Immature natural killer cell (primary cell): ENCODE results near the gene RPL26. TPM values are rescaled to one million over a fixed set of nuclear protein-coding genes. Genes with fewer than 3 reads are reported as not detected.
"Not testable (repeated sequence)": the region's sequence is repeated elsewhere in the genome, so short reads cannot be mapped to it uniquely, and the experiment has no call there.

Source experiments
- DNase-seq, 3 donors: peaks; one replicate each; pipeline ENCODE4 v3.0.0; 2022; ENCODE audit warnings: mixed read lengths in 1 of 3
- H3K27ac Mint-ChIP-seq, 6 donors: one replicate each; pipeline ENCODE4 v1.8.0; 2020; ENCODE audit warnings: mixed read lengths in 6 of 6, mild to moderate bottlenecking in 5 of 6, inconsistent platforms in 4 of 6, moderate library complexity in 3 of 6
- H3K27me3 Mint-ChIP-seq, 3 donors: one replicate each; pipeline ENCODE4 v1.8.0; 2020 to 2021; ENCODE audit warnings: low read depth in 3 of 3, mild to moderate bottlenecking in 3 of 3, mixed read lengths in 3 of 3, moderate library complexity in 3 of 3, inconsistent platforms in 1 of 3
- H3K36me3 Mint-ChIP-seq, 3 donors: one replicate each; pipeline ENCODE4 v1.8.0; 2020; ENCODE audit warnings: mixed read lengths in 3 of 3, inconsistent platforms in 2 of 3, mild to moderate bottlenecking in 2 of 3
- H3K4me1 Mint-ChIP-seq, 2 donors: one replicate each; pipeline ENCODE4 v1.8.0; 2020; ENCODE audit warnings: inconsistent platforms in 2 of 2, mild to moderate bottlenecking in 2 of 2, mixed read lengths in 2 of 2, moderate library complexity in 1 of 2
- H3K4me3 Mint-ChIP-seq, 5 donors: one replicate each; pipeline ENCODE4 v1.8.0; 2020; ENCODE audit warnings: mild to moderate bottlenecking in 5 of 5, mixed read lengths in 5 of 5, inconsistent platforms in 3 of 5, moderate library complexity in 3 of 5
- H3K9me3 Mint-ChIP-seq, 6 donors: one replicate each; pipeline ENCODE4 v1.8.0; 2020; ENCODE audit warnings: mild to moderate bottlenecking in 6 of 6, mixed read lengths in 6 of 6, inconsistent platforms in 4 of 6, moderate library complexity in 3 of 6
- polyA plus RNA-seq, 3 donors: library from polyadenylated mRNA; unstranded; fragments of 300-500 nt; fragmentation: Illumina TruSeq; gene quantifications; one replicate each; pipeline ENCODE4 v1.2.3, GENCODE V29; 2021

RPL26 gene
- polyA plus RNA-seq, 3 donors from 2014 or later, result 683 to 1,109 (median 864) TPM

DNA sequence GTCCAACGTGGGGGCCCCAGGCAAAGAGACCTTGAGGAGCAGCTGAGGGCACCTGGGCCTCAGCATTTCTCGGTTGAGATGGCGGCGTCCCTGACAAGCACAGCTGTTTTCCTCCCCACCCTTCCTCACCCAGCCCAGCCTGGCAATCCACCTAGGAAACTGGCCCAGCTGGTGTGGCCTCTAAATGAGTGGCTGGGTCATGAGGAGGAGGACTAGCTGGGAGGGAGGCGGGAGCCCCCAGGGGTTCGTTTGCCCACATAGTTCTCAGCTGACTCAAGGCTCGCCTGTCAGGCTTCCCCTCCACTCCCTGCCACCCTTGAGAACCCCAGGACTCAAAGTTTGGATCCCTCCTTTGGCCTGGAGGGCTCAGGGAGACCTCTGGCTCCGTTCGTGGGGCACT, 8.7 kb upstream of the RPL26 start:
- Mint-ChIP-seq H3K27ac (no peak overlapping the region), H3K9me3 (no peaks in the 10 kb centered on the region), H3K4me1 (peaks cover 34 to 44% of the 10 kb centered on the region in 2 donors), H3K36me3 (no peaks in the 10 kb centered on the region), H3K27me3 (peaks cover 2 to 9% (median 9%) of the 10 kb centered on the region in 3 donors), H3K4me3 (no peak overlapping the region)
- DNase-seq, result no peak

DNA sequence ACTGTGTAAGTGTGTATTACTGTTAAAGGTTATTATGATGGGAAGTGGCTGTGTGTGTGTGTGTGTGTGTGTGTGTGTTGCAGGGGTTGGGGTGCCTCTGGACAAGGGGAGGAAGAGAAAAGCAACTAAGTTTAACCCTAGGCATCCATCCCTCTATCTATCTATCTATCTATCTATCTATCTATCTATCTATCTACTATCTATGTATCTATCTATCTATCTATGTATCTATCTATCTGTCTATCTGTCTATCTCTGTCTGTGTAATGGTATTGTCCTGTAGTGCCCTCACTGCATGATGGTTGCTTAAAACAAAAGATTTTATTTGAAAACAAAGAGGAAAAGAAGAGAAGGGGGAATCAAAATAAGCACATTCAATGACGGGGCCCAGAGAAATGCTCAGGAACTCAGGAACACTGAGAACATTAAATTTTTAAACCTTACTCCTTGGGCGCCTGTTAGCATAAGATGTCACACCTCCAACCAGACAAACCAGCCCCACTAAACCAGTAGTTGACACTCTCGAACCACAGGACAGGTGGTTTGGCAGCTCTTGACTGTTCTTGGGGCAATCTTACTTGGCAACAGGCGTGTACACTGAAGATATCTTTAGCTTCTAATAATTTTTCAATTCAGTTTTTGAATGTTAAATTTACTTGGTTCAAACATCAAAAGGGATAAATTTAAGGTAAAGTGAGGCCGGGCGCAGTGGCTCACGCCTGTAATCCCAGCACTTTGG, 5.1 kb upstream of the RPL26 start:
- peak overlapping the region; percentile 61 to 80 (median 67) for H3K4me3 Mint-ChIP-seq

DNA sequence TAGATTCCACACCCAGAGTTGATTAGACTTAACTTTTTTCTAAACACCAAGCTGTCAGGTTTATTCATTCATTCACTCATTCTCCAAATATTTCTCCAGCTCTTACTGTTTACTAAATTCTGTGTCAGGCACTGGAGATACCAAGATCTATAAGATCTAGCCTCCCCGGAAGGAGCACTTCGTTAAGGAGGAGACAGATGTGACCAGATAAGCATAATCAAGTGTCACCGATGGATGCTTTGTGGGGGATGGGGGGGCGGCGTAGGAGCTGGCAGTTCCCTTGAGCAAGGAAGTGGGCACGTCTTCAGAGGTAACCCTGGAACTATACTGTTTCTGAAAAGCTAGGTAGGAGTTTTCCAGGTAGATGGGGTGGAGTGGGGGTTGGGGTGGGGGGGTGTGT, 3.8 kb upstream of the RPL26 start:
- Mint-ChIP-seq H3K4me1 (peaks cover 54 to 70% of the 10 kb centered on the region in 2 donors), H3K27ac (no peak overlapping the region)
- DNase-seq, result no peak

More for the DNA sequence above, 5.1 kb upstream of the RPL26 start:
- peak; percentile 77 to 83 (median 82) for DNase-seq
- Mint-ChIP-seq H3K27me3 (peaks cover 2 to 9% (median 5%) of the 10 kb centered on the region in 3 donors), H3K36me3 (peaks cover 0 to 1% (median under 1%) of the 10 kb centered on the region in 3 donors), H3K27ac (peak overlapping the region; percentile 64 to 84 (median 76)), H3K4me1 (peaks cover 42 to 58% of the 10 kb centered on the region in 2 donors), H3K9me3 (no peaks in the 10 kb centered on the region)

DNA sequence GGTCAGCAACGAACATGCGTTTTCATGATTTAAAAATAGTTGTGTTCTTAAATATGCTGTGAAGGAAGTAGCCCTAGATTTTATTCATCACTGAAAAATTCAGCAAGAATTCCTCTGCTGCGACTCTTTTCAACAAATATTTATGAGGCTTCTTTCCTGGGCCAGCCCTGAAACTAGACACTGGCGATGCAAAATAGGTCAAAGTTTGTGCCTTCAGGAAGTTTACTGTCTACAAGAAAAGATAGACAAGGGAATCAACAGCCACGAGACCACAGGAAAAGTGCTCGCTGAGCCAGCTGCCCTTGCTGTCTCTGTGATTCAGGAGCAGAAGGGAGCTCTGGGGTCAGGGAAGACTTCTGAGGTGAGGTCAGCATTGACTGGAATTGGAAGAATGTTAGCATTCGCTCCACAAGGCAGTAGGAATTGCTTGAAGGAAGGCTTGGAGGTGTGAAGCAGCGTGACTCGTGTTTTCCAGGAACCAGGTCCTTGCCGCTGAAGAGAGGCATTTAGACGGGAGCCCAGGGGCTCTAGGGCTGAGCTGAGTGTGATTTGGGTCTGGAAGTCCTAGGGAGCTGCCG, 1.9 kb upstream of the RPL26 start:
- DNase-seq, result no peak
- H3K27me3 Mint-ChIP-seq, result peaks cover 2 to 12% (median 8%) of the 10 kb centered on the region in 3 donors
- H3K4me3 Mint-ChIP-seq, result peak overlapping the region; percentile 82 to 99 (median 98)
- H3K27ac Mint-ChIP-seq, result peak overlapping the region in 1 of 6 donors; percentile 57
- peaks cover 72 to 86% of the 10 kb centered on the region in 2 donors for H3K4me1 Mint-ChIP-seq
- H3K36me3 Mint-ChIP-seq, result peaks cover 0 to 21% (median 10%) of the 10 kb centered on the region in 3 donors
- no peaks in the 10 kb centered on the region for H3K9me3 Mint-ChIP-seq

More for the DNA sequence above, 3.8 kb upstream of the RPL26 start:
- peaks cover 0 to 8% (median 5%) of the 10 kb centered on the region in 3 donors for H3K36me3 Mint-ChIP-seq
- peaks cover 2 to 12% (median 8%) of the 10 kb centered on the region in 3 donors for H3K27me3 Mint-ChIP-seq
- H3K4me3 Mint-ChIP-seq, result peak overlapping the region in 2 of 5 donors; percentile 24 to 40
- H3K9me3 Mint-ChIP-seq, result no peaks in the 10 kb centered on the region

DNA sequence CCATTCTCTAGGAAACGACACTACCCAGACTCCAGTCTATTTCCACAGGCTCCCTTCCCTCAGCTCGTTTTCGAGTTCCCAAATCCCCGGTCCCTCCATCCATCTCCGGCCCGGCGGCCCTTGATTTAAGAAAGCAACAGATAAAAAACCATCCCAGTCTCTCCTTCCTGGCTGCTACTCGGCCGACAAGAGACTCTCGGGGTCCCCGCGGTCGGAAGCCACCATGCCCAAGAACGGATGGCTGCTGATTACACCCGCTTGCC, 182 bp downstream of the RPL26 start:
- peaks cover 2 to 11% (median 10%) of the 10 kb centered on the region in 3 donors for H3K27me3 Mint-ChIP-seq
- H3K36me3 Mint-ChIP-seq, result peaks cover under 1 to 38% (median 17%) of the 10 kb centered on the region in 3 donors
- H3K9me3 Mint-ChIP-seq, result no peaks in the 10 kb centered on the region
- peak overlapping the region; percentile 92 to 98 (median 94) for H3K27ac Mint-ChIP-seq
- no peak for DNase-seq
- H3K4me3 Mint-ChIP-seq, result peak overlapping the region; percentile 97 to 99 (median 98)
- H3K4me1 Mint-ChIP-seq, result peaks cover 65 to 83% of the 10 kb centered on the region in 2 donors

DNA sequence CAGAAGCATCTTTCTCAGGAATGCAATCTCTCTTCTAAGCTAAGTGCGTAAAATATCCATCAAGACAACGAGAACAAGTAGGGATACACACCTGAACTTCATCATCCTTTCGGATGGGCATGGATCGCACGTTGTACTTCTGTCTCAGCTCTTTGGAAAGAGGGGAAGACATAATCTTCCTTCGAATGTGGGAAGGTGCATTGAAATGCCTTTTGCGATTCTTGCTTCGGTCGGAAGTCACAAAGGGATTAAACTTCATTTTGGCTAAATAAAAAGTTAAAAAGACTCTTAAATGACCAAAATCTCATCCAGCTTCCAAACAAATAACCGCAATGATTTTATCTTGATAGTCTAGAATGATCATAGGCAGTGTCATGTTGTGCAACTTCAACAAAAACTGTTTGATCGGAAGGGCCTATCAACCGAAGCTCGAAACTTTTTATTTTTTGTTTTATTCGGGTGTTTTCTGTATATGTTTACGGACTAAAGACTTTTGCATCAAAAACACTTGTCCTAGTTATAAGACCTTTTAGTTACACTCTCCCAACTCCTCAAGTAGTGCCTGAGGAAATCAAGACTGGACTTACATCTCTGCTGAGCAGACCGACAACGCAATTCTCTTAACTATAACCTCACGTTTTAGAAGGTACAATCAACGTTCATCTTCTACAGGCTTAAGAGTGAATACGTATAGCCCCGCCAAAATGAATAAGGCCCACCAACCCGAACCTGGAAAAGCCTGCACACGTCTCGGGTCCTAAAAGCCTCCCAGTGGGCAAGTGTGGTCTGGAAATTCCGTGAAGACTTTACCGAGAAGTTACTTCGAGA, 727 bp downstream of the RPL26 start:
- H3K4me1 Mint-ChIP-seq, result peaks cover 64 to 83% of the 10 kb centered on the region in 2 donors
- H3K27me3 Mint-ChIP-seq, result peaks cover 2 to 11% (median 10%) of the 10 kb centered on the region in 3 donors
- peak overlapping the region; percentile 92 to 98 (median 94) for H3K27ac Mint-ChIP-seq
- DNase-seq, result peak in 1 of 3 donors; percentile 9
- no peaks in the 10 kb centered on the region for H3K9me3 Mint-ChIP-seq
- H3K36me3 Mint-ChIP-seq, result peaks cover 6 to 42% (median 21%) of the 10 kb centered on the region in 3 donors
- H3K4me3 Mint-ChIP-seq, result peak overlapping the region; percentile 97 to 99 (median 98)

DNA sequence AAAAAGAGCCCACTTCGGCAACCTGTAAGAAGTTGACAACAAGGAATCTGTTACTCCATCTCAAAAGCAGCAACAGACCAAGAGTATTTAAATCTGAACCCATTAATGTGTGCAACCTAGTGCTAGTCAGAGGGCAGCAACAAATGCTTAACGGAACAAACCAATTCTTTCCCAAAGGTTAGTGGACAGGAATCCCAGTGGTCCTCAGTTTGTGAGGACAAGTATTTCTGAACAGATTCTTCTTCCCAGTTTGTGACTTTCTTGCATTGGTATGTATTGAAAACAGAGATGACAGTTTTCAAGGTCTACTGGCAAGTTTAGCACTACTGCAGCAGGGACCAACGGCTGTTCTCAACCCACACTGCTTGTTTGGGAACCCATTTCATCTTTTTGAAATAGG, 2.9 kb downstream of the RPL26 start:
- Mint-ChIP-seq H3K27me3 (peaks cover 2 to 15% (median 10%) of the 10 kb centered on the region in 3 donors), H3K4me3 (peak overlapping the region in 1 of 5 donors; percentile 15), H3K36me3 (peaks cover 6 to 43% (median 21%) of the 10 kb centered on the region in 3 donors), H3K4me1 (peaks cover 77 to 92% of the 10 kb centered on the region in 2 donors), H3K9me3 (no peaks in the 10 kb centered on the region), H3K27ac (peak overlapping the region in 1 of 6 donors; percentile 50)
- no peak for DNase-seq

DNA sequence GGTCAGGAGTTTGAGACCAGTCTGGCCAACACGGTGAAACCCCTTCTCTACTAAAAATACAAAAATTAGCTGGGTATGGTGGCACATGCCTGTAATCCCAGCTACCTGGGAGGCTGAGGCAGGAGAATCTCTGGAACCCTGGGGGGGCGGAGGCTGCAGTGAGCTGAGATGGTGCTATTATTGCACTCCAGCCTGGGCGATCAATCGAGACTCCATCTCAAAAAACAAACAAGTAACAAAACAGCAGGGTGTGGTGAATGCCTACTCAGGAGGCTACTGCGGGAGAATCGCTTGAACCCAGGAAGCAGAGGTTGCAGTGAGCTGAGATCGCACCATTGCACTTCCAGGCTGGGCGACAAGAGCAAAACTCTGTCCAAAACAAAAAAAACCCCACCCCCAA, 4.9 kb downstream of the RPL26 start:
- not testable (repeated sequence) for DNase-seq, H3K9me3 Mint-ChIP-seq, H3K27me3 Mint-ChIP-seq
- Mint-ChIP-seq H3K4me1 (peaks cover 66 to 76% of the 10 kb centered on the region in 2 donors), H3K4me3 (peak overlapping the region in 2 of 5 donors; percentile 15 to 42), H3K27ac (peak overlapping the region in 3 of 6 donors; percentile 55 to 88 (median 60)), H3K36me3 (peaks cover 6 to 42% (median 20%) of the 10 kb centered on the region in 3 donors)

DNA sequence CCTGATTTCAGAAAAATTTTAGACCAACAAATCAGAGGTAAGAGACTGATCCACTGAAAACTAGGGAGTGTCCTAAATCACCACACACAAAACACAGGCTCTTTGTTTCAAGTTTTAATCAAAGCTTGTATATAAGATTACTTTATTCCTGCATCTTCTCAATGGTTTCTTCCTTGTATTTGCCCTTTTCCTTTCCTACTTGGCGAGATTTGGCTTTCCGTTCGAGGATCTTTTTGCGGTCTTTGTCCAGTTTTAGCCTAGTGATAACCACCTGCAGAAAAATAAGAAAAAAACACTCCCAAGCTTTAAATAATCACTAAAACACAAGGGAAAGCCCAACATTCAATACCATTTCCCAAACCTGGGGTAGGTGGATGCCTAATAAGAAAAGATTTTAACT, 5.6 kb downstream of the RPL26 start:
- Mint-ChIP-seq H3K9me3 (no peaks in the 10 kb centered on the region), H3K4me3 (peak overlapping the region; percentile 33 to 92 (median 88)), H3K27ac (peak overlapping the region; percentile 76 to 92 (median 86)), H3K4me1 (peaks cover 59 to 69% of the 10 kb centered on the region in 2 donors), H3K36me3 (peaks cover 6 to 35% (median 16%) of the 10 kb centered on the region in 3 donors), H3K27me3 (peaks cover 0 to 6% (median 0%) of the 10 kb centered on the region in 3 donors)
- DNase-seq, result no peak

DNA sequence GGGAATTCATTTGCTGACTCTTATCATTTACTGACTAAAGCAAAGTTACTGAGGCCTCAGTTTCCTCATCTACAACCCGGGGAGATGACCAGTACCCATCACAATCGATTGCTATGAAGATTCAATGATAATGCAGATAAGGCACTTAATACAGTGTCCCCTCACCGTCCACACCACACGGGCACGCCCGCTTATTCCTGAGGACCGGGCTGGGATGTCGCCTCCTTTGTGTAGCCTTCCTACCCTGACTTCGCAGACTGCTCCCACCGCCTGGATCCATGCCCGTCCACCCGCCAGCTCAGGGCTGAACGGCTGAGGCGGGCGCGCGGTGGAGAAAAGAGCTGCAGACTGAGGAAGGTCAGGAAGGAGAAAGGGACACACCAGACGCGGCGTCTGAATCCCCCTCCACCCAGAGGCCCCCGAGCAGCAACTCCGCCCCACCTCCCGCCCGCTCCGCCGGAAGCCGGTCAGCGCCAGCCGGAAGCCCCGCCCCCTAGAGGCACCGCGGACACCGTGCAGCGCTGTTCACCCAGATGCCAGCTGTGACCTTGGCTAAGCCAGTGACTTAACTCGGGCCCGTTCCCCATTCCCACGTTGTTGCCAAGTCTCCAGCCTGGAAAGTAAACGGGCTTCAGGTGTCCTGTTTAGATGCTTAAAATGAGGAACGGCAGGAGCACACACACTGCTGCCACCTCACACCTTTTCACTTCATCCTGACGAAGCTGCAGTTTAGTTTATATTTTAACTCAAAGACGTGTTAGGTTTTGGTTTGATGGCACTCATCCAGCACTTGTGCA, 6.5 kb downstream of the RPL26 start, which contains the start of gene KRABD2:
KRABD2 (minus strand) TSS at position 434 of the 797 bp plus-strand sequence.
- Mint-ChIP-seq H3K27ac (peak within 1 kb of the TSS; percentile 83 to 92 (median 90)), H3K4me3 (peak within 1 kb of the TSS; percentile 80 to 93 (median 90)), H3K36me3 (peaks cover 6 to 35% (median 16%) of the 10 kb centered on the region in 3 donors)

DNA sequence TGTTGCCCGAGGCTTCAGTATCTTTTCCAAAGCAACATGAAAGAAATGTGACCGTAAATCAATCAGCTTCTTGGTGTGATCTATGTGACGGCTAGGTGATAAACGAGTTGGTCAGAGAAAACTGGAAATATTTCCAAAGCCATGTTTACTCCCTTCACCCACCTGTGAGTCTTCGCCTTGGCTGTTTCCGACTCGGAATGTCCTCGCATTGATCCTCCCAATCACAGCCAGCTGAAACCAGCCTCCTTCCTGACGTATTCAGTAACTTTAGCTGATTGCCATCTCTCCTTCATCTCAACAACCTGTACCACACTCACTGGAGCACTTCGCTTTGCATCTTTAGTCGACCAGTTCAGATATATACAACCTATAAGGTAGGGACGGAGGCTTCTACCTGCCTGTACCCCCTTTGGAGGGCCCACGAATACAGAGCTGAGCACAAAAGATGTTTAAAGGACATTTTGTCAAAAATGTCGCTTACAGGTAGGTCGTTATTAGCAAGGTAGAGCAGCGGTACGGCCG, 7.2 kb downstream of the RPL26 start:
- no peaks in the 10 kb centered on the region for H3K9me3 Mint-ChIP-seq
- peaks cover 9 to 30% (median 15%) of the 10 kb centered on the region in 3 donors for H3K36me3 Mint-ChIP-seq
- peak overlapping the region; percentile 83 to 92 (median 90) for H3K27ac Mint-ChIP-seq
- DNase-seq, result no peak
- peaks cover 0 to 6% (median 0%) of the 10 kb centered on the region in 3 donors for H3K27me3 Mint-ChIP-seq
- H3K4me3 Mint-ChIP-seq, result peak overlapping the region; percentile 80 to 93 (median 90)
- peaks cover 43 to 64% of the 10 kb centered on the region in 2 donors for H3K4me1 Mint-ChIP-seq

More for the DNA sequence above, 6.5 kb downstream of the RPL26 start, which contains the start of gene KRABD2:
- DNase-seq, result peak; percentile 85 to 90 (median 86)
- Mint-ChIP-seq H3K9me3 (no peaks in the 10 kb centered on the region), H3K27me3 (peaks cover 0 to 6% (median 0%) of the 10 kb centered on the region in 3 donors), H3K4me1 (peaks cover 50 to 66% of the 10 kb centered on the region in 2 donors)

DNA sequence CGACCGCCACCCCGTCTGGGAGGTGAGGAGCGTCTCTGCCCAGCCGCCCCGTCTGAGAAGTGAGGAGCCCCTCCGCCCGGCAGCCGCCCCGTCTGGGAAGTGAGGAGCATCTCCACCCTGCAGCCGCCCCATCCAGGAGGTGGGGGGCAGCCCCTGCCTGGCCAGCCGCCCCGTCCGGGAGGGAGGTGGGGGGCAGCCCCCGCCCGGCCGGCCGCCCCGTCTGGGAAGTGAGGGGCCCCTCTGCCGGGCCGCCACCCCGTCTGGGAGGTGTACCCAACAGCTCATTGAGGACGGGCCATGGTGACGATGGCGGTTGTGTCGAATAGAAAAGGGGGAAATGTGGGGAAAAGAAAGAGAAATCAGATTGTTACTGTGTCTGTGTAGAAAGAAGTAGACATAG, 9.1 kb downstream of the RPL26 start:
- H3K27ac Mint-ChIP-seq, DNase-seq, H3K27me3 Mint-ChIP-seq, H3K9me3 Mint-ChIP-seq, H3K4me3 Mint-ChIP-seq: not testable (repeated sequence)
- H3K4me1 Mint-ChIP-seq, result peaks cover 32 to 44% of the 10 kb centered on the region in 2 donors
- peaks cover 22 to 32% (median 24%) of the 10 kb centered on the region in 3 donors for H3K36me3 Mint-ChIP-seq
